HFFc6 (cell line): ENCODE results near the gene RPS27L. TPM values are rescaled to one million over a fixed set of nuclear protein-coding genes. Genes with fewer than 3 reads are reported as not detected.

ENCODE experiments used
- DNase-seq: peaks from one replicate; pipeline ENCODE4 v3.0.0-alpha.2; 2018
- H3K27ac Mint-ChIP-seq: 2 replicates; pipeline ENCODE4 v1.8.0; 2020; ENCODE audit warnings: mild to moderate bottlenecking, mixed read lengths
- H3K27me3 Mint-ChIP-seq: 2 replicates; pipeline ENCODE4 v1.8.0; 2021; ENCODE audit warnings: mild to moderate bottlenecking, moderate library complexity, mixed read lengths; ENCODE audit not compliant: insufficient read depth
- H3K36me3 Mint-ChIP-seq: 2 replicates; pipeline ENCODE4 v1.8.0; 2021; ENCODE audit warnings: low read depth, mixed read lengths
- H3K4me1 Mint-ChIP-seq: 2 replicates; pipeline ENCODE4 v1.8.0; 2020; ENCODE audit warnings: low read depth, mixed read lengths
- H3K4me3 Mint-ChIP-seq: 2 replicates; pipeline ENCODE4 v1.8.0; 2020; ENCODE audit warnings: mild to moderate bottlenecking, moderate library complexity, mixed read lengths
- H3K9me3 Mint-ChIP-seq: 2 replicates; pipeline ENCODE4 v1.8.0; 2020; ENCODE audit warnings: mild to moderate bottlenecking, mixed read lengths
- total RNA-seq, 6 experiments: library from RNA; stranded (reverse); fragmentation: NEBNext Ultra II Directional; extraction: Animal tissue kit (Norgen Biotek cat#: 25700); gene quantifications; 2 replicates in 1 of 6; 3 replicates in 5 of 6; pipeline ENCODE4 v1.2.3, GENCODE V29; 2021
- TF ChIP-seq, protein P1 (sequence below): fragments of 200-600 bp; sonication (generic); IDR thresholded peaks from 2 replicates; pipeline ENCODE4 v1.5.0; 2021; ENCODE audit warnings: antibody characterized with exemption, mild to moderate bottlenecking

The RPS27L gene
- total RNA-seq, 6 experiments from 2014 or later, result 422 to 573 (median 537) TPM

DNA sequence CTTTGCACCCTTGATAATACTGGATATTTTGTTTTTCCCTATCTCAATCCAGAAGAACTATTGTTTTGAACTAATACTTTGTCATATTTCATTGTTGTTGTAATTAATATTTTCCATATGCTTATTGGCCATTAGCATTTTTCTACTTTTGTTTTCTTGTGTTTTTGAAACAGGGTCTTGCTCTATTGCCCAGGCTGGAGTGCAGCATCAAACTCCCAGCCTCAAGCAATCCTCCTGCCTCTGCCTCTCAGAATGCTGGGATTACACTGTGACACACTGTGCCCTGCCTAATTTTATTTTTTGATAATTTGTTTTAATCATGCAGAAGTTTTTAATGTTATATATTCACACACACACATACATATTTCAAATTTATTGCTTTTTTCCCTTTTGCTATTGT lies 3.4 kb upstream of the RPS27L start:
- H3K4me3 Mint-ChIP-seq, result no peak overlapping the region

DNA sequence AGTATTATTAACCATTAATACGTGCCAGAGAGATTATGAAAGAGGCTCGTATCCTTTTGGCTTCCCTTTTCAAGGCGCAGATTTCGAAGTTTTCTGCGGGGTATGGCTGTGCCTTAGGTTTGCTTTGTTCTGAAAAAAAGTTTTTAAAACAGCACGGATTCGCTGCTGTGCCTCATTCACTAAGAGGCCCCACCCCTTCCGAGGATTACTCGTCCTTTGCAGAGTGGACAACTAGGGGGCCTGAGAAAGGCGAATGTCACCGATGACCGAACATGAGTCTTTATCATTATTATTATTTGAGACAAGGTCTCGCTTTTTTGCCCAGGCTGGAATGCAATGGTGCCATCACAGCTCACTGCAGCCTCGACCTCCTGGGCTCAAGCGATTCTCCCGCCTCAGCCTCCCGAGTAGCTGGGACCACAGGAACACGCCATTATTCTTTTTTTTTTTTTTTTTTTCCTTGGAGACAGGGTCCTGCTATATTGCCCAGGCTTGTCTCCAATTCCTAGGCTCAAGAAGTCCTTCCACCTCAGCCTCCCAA lies 684 bp upstream of the RPS27L start:
- H3K27ac Mint-ChIP-seq, result peak overlapping the region; percentile 99
- H3K4me3 Mint-ChIP-seq, result peak overlapping the region; percentile 100
- peaks cover 37% of the 10 kb centered on the region for H3K36me3 Mint-ChIP-seq
- TF ChIP-seq, protein P1, sequence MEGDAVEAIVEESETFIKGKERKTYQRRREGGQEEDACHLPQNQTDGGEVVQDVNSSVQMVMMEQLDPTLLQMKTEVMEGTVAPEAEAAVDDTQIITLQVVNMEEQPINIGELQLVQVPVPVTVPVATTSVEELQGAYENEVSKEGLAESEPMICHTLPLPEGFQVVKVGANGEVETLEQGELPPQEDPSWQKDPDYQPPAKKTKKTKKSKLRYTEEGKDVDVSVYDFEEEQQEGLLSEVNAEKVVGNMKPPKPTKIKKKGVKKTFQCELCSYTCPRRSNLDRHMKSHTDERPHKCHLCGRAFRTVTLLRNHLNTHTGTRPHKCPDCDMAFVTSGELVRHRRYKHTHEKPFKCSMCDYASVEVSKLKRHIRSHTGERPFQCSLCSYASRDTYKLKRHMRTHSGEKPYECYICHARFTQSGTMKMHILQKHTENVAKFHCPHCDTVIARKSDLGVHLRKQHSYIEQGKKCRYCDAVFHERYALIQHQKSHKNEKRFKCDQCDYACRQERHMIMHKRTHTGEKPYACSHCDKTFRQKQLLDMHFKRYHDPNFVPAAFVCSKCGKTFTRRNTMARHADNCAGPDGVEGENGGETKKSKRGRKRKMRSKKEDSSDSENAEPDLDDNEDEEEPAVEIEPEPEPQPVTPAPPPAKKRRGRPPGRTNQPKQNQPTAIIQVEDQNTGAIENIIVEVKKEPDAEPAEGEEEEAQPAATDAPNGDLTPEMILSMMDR, result peak; percentile 38; the same call in 1 of the 2 replicates
- DNase-seq, result peak; percentile 87
- peaks cover 30% of the 10 kb centered on the region for H3K4me1 Mint-ChIP-seq
- peaks cover 5% of the 10 kb centered on the region; the same call in 1 of the 2 replicates for H3K27me3 Mint-ChIP-seq
- H3K9me3 Mint-ChIP-seq, result no peaks in the 10 kb centered on the region

More for the DNA sequence above, 3.4 kb upstream of the RPS27L start:
- TF ChIP-seq, protein P1, result no peak
- Mint-ChIP-seq H3K27ac (no peak overlapping the region), H3K27me3 (peaks cover 5% of the 10 kb centered on the region), H3K9me3 (no peaks in the 10 kb centered on the region), H3K4me1 (peaks cover 20% of the 10 kb centered on the region), H3K36me3 (peaks cover 15% of the 10 kb centered on the region)
- DNase-seq, result no peak

DNA sequence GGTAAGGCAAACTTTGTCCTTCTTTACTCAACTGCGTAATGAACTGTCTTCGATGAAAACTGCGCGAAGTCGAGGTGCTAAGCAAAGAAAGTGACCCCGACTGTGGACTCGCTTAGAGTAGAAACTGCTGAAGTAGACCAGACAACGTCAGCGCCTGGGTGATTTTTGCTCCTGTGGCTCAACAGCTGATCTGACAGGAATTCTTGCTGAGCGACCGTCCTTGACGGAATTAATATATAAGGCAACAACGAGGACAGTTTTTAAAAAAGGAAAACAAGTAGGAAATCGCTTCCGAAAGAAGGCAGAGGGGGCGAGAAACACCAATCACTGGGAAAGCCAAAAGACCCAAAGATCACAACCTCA lies 541 bp downstream of the RPS27L start:
- peak overlapping the region; percentile 99 for H3K27ac Mint-ChIP-seq
- DNase-seq, result peak; percentile 23
- no peaks in the 10 kb centered on the region for H3K9me3 Mint-ChIP-seq
- H3K36me3 Mint-ChIP-seq, result peaks cover 45% of the 10 kb centered on the region
- peaks cover 5% of the 10 kb centered on the region; the same call in 1 of the 2 replicates for H3K27me3 Mint-ChIP-seq
- H3K4me1 Mint-ChIP-seq, result peaks cover 35% of the 10 kb centered on the region
- peak overlapping the region; percentile 100 for H3K4me3 Mint-ChIP-seq
- TF ChIP-seq, protein P1, result no peak

DNA sequence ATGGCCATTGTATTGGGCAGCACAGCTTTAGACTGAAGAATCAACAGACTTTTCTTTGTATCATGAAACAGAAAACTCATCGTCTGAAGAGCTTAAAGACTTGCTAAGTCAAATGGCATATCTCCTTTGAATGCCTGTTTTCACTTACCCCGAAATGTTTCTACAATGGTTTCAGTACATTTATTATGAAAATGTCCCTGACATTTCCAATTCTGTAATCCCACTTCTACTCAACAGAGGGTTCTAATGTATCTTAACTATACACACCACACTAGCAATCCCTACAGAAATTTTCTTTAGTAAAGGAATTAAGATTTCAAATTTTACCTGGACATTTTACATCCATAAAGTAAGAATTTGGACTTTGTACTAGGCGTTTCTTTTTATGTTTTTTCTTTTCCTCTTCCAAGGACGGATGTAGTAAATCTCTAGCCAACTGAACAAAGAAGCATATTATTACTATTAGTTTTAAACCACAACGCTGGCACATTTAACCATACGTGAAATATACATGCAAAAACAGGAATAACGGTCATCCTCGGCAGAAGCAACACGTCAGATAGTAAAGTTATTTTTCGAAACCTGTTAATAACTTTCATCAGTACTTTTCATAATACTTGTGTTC lies 1.1 kb downstream of the RPS27L start:
- Mint-ChIP-seq H3K9me3 (no peaks in the 10 kb centered on the region), H3K36me3 (peaks cover 50% of the 10 kb centered on the region), H3K27me3 (peaks cover 5% of the 10 kb centered on the region; the same call in 1 of the 2 replicates), H3K4me3 (peak overlapping the region; percentile 100), H3K4me1 (peaks cover 39% of the 10 kb centered on the region), H3K27ac (peak overlapping the region; percentile 99)
- TF ChIP-seq, protein P1, result 0 out of 2 replicates have a peak, but pooled peaks have one; percentile 15
- DNase-seq, result no peak

DNA sequence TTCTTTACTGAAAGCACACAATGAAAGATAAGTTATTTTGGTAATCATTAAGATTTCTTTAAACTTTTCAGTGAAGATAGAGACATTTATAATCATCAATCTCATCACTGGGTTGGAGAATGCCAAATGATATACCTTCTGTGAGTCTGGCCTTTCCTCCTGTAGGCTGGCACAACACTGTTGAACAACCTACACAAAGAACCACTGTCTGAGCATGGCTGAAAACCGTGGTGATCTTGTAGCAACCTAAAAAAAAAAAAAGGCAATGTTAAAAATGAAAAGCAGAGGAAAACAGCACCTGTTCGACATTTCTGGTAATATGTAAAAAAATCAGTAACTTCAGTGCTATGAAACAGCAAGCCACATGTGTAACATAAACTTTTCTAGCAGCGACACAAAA lies 1.8 kb downstream of the RPS27L start:
- Mint-ChIP-seq H3K36me3 (peaks cover 53% of the 10 kb centered on the region), H3K27me3 (peaks cover 5% of the 10 kb centered on the region), H3K27ac (peak overlapping the region; percentile 99), H3K9me3 (no peaks in the 10 kb centered on the region), H3K4me3 (peak overlapping the region; percentile 100), H3K4me1 (peaks cover 39% of the 10 kb centered on the region)
- DNase-seq, result no peak
- TF ChIP-seq, protein P1, result no peak
